Activated CD8-positive, alpha-beta memory T cell treated with anti-CD3 and anti-CD28 coated beads, Interleukin-2, amount 10 ng/mL, durations not matched to agents 7 days and 5 days (primary cell): ENCODE measurements around the gene BGN. TPM values are rescaled to one million over a fixed set of nuclear protein-coding genes. Genes with fewer than 3 reads are reported as not detected.
A peak's percentile ranks its signal among the peaks of the same experiment; 100 is the strongest.

Experiments
- ATAC-seq: fragments of 150-1000 bp; cut with Tn5 transposase; one replicate; pipeline ENCODE4 v1.10.0; 2021; ENCODE audit warnings: moderate library complexity
- CTCF ChIA-PET: fragments of 350-600 bp; sonication (Branson Sonifier 250); formaldehyde crosslinking; loops from one replicate; lab custom pipeline; 2021; ENCODE audit warnings: antibody characterized with exemption; lab: Charles Lee
- DNase-seq: peaks from one replicate; pipeline ENCODE4 v3.0.0-alpha.2; 2020
- H3K27ac Mint-ChIP-seq: one replicate; pipeline ENCODE4 v1.8.0; 2021; ENCODE audit warnings: mild to moderate bottlenecking, mixed read lengths
- H3K27me3 Mint-ChIP-seq: one replicate; pipeline ENCODE4 v1.8.0; 2021; ENCODE audit warnings: mixed read lengths
- H3K36me3 Mint-ChIP-seq: one replicate; pipeline ENCODE4 v1.8.0; 2021; ENCODE audit warnings: mild to moderate bottlenecking, mixed read lengths
- H3K4me1 Mint-ChIP-seq: one replicate; pipeline ENCODE4 v1.8.0; 2021; ENCODE audit warnings: mixed read lengths
- H3K4me3 Mint-ChIP-seq: one replicate; pipeline ENCODE4 v1.8.0; 2021; ENCODE audit warnings: mild to moderate bottlenecking, moderate library complexity, mixed read lengths
- H3K9me3 Mint-ChIP-seq: one replicate; pipeline ENCODE4 v1.8.0; 2022; ENCODE audit warnings: low read depth, mixed read lengths
- total RNA-seq, 2 experiments: library from RNA; stranded (reverse); gene quantifications; one replicate each; pipeline ENCODE4 v1.2.3, GENCODE V29; 2021

BGN gene
- total RNA-seq, 2 experiments from 2014 or later, result not detected

GRCh38 chrX:153495362-153495751 is 577 bp downstream of the BGN start:
- CTCF ChIA-PET, result no interaction called here
- H3K36me3 Mint-ChIP-seq, result no peaks in the 10 kb centered on the region
- no peak overlapping the region for H3K4me3 Mint-ChIP-seq
- no peak overlapping the region for H3K27ac Mint-ChIP-seq
- ATAC-seq (no peak), DNase-seq (no peak)
- H3K27me3 Mint-ChIP-seq, result no peaks in the 10 kb centered on the region
- no peaks in the 10 kb centered on the region for H3K9me3 Mint-ChIP-seq
- H3K4me1 Mint-ChIP-seq, result no peaks in the 10 kb centered on the region

- no peak overlapping the region for H3K4me3 Mint-ChIP-seq
- H3K27ac Mint-ChIP-seq, result no peak overlapping the region
- H3K27me3 Mint-ChIP-seq, result no peaks in the 10 kb centered on the region
These were observed 1.3 kb downstream of the BGN start for GRCh38 chrX:153495903-153496589.

GRCh38 chrX:153496590-153496959 is 1.8 kb downstream of the BGN start:
- Mint-ChIP-seq H3K9me3 (no peaks in the 10 kb centered on the region), H3K4me1 (no peaks in the 10 kb centered on the region), H3K27ac (no peak overlapping the region), H3K27me3 (no peaks in the 10 kb centered on the region), H3K36me3 (no peaks in the 10 kb centered on the region), H3K4me3 (no peak overlapping the region)
- DNase-seq (no peak), ATAC-seq (no peak)
- CTCF ChIA-PET, result no interaction called here

More at GRCh38 chrX:153495903-153496589, 1.3 kb downstream of the BGN start:
- no peak for ATAC-seq
- Mint-ChIP-seq H3K9me3 (no peaks in the 10 kb centered on the region), H3K4me1 (no peaks in the 10 kb centered on the region), H3K36me3 (no peaks in the 10 kb centered on the region)
- CTCF ChIA-PET, result no interaction called here
- no peak for DNase-seq

GRCh38 chrX:153498453-153498852 is 3.7 kb downstream of the BGN start:
- Mint-ChIP-seq H3K27ac (no peak overlapping the region), H3K27me3 (no peaks in the 10 kb centered on the region), H3K9me3 (no peaks in the 10 kb centered on the region), H3K4me3 (no peak overlapping the region), H3K36me3 (no peaks in the 10 kb centered on the region), H3K4me1 (no peaks in the 10 kb centered on the region)
- CTCF ChIA-PET, result no interaction called here
- DNase-seq (no peak), ATAC-seq (no peak)

- no peaks in the 10 kb centered on the region for H3K27me3 Mint-ChIP-seq
- H3K4me3 Mint-ChIP-seq, result no peak overlapping the region
- DNase-seq, result no peak
- H3K4me1 Mint-ChIP-seq, result no peaks in the 10 kb centered on the region
- CTCF ChIA-PET, result no interaction called here
- no peak for ATAC-seq
- H3K9me3 Mint-ChIP-seq, result no peaks in the 10 kb centered on the region
- no peaks in the 10 kb centered on the region for H3K36me3 Mint-ChIP-seq
- H3K27ac Mint-ChIP-seq, result no peak overlapping the region
These were observed 4.6 kb downstream of the BGN start for GRCh38 chrX:153499341-153499740.

DNA sequence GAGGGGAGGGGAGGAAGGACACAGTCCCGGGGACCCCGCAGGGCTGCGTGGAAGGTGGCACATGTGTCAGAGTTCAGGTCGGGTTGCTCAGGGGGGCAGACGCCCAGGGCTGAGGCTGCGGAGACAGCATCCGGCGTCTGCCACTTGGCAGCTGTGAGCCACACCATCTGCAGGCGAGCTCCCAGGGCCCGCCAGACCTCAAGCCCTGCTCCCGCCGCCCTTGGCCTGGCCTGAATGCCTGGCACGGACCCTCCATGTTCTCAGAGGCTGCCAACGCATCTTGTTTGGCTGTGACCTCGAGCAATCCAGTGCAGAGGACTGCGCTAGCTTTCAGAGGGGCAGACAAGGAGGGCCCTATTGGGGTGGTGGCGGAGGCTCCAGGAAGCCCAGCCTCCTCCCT is 5.1 kb downstream of the BGN start:
- Mint-ChIP-seq H3K27ac (no peak overlapping the region), H3K4me3 (no peak overlapping the region), H3K9me3 (no peaks in the 10 kb centered on the region), H3K4me1 (no peaks in the 10 kb centered on the region), H3K36me3 (no peaks in the 10 kb centered on the region), H3K27me3 (no peaks in the 10 kb centered on the region)
- CTCF ChIA-PET, result no interaction called here
- ATAC-seq (no peak), DNase-seq (no peak)

DNA sequence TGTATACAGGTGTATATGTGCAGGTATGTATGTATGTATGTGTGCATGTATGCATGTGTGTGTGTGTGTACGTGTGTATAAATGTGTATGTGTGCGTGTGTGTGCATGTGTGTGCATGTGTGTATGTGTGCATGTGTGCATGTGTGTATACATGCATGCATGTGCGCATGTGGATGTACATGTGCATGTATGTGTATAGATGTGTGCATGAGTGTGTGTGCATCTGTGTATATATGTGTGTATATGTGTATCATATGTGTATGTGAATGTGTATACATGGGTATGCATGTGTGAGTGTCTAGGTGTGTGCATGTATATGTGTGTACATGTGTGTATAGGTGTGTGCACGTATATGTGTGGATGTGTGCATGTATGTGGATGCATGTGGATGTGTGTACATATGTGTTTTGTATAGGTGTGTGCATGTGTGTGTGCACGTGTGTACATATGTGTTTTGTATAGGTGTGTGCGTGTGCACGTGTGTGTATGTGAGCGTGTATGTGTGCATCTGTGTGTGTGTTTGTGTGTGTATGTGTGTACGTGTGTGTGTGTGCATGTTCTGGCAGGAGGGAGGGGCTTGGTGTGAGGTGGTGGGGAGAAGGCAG is 6.0 kb downstream of the BGN start:
- Mint-ChIP-seq H3K9me3 (no peaks in the 10 kb centered on the region), H3K27ac (no peak overlapping the region), H3K4me1 (no peaks in the 10 kb centered on the region), H3K4me3 (no peak overlapping the region), H3K36me3 (no peaks in the 10 kb centered on the region), H3K27me3 (no peaks in the 10 kb centered on the region)
- CTCF ChIA-PET, result no interaction called here
- ATAC-seq, result no peak
- no peak for DNase-seq

DNA sequence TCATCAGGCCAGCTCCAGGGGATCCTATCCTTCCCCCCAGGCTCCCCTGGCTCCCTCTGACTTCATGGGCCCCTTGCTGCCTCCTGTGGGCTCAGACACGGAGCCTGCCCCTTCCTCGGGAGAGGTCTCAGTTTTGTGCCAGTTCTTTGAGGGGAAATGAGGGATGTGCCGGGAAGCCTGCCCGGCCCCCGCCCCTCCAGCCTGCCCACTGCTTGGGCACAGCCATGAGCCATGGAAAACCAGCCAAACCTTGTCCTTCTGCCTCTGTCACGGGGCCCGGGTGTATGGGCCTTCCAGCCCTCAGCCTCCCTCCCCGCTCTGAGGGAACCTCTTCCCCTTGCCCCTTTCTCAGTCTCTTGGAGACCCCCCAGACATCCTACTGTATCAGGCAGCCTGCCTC is 6.8 kb downstream of the BGN start:
- H3K36me3 Mint-ChIP-seq, result no peaks in the 10 kb centered on the region
- no peak for DNase-seq
- no peaks in the 10 kb centered on the region for H3K4me1 Mint-ChIP-seq
- H3K27me3 Mint-ChIP-seq, result no peaks in the 10 kb centered on the region
- no peak overlapping the region for H3K4me3 Mint-ChIP-seq
- ATAC-seq, result no peak
- H3K27ac Mint-ChIP-seq, result no peak overlapping the region
- no peaks in the 10 kb centered on the region for H3K9me3 Mint-ChIP-seq
- CTCF ChIA-PET, result no interaction called here

DNA sequence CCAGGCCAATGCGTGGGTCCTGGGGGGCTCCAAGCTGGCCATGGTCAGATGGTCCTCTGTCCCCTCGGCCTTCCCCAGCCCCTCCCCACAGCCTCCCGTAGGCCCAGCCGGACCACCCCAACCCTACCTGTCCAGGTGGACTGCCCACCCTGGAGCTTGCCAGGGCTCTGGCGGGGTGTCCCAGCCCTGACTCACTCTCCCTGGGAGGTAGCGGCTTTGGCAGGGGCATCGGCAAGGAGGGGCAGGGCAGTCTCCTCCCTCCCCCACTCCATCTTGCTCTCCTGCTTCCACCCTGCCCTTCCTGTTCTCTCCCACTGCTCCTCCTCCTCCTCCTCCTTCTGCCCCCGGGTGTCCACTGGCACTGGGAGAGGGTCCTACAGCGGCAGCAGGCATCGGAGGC is 7.4 kb downstream of the BGN start:
- H3K9me3 Mint-ChIP-seq, result no peaks in the 10 kb centered on the region
- peaks cover under 1% of the 10 kb centered on the region for H3K4me1 Mint-ChIP-seq
- DNase-seq (no peak), ATAC-seq (no peak)
- H3K27me3 Mint-ChIP-seq, result no peaks in the 10 kb centered on the region
- H3K4me3 Mint-ChIP-seq, result no peak overlapping the region
- no peaks in the 10 kb centered on the region for H3K36me3 Mint-ChIP-seq
- no peak overlapping the region for H3K27ac Mint-ChIP-seq
- CTCF ChIA-PET, result no interaction called here

DNA sequence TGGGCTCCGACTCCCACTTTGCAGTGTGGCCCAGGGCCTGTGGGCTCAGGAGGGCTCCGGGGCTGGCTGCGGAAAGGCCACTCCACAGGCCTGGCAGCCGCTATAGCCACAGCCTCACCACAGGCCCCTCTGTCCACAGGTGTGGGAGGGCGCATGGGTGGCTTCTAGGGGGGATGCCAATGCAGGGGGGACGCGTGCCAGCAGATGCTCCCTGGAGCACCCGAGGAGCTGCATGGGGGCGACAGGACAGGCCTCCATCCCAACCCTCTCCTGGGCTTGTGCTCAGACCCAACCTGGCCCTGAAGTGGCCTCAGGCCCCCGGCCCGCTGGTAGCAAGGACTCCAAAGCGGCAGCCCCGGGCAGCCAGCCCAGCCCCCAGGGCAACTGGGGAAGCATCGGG is 8.0 kb downstream of the BGN start:
- no peak for ATAC-seq
- Mint-ChIP-seq H3K4me3 (no peak overlapping the region), H3K4me1 (peaks cover 5% of the 10 kb centered on the region), H3K27me3 (no peaks in the 10 kb centered on the region), H3K36me3 (no peaks in the 10 kb centered on the region), H3K27ac (no peak overlapping the region), H3K9me3 (no peaks in the 10 kb centered on the region)
- no peak for DNase-seq
- CTCF ChIA-PET, result no interaction called here

DNA sequence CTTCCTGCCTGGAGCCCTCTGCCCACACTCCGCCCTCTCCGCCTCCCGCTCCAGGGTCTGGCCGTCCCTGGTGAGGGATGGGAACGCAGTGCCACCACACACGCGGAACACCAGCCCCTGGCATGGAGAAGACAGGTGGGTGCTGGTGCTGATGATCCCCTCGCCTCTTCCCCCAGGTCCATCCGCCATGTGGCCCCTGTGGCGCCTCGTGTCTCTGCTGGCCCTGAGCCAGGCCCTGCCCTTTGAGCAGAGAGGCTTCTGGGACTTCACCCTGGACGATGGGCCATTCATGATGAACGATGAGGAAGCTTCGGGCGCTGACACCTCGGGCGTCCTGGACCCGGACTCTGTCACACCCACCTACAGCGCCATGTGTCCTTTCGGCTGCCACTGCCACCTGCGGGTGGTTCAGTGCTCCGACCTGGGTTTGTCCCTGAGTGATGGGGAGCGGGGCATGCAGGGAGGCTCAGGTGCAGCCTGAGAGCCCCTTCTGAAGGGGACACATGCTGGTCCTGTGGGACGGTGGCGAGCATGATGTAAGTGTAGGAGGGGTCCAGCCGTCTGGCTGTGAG is 9.8 kb downstream of the BGN start:
- CTCF ChIA-PET, result interaction anchor here (4.8 kb wide), 1 partner anchor 33 kb away, joined by 56 read pairs; the partner anchor contains the start of gene HAUS7
- ATAC-seq (no peak), DNase-seq (no peak)
- Mint-ChIP-seq H3K27ac (no peak overlapping the region), H3K4me1 (peaks cover 5% of the 10 kb centered on the region), H3K36me3 (no peaks in the 10 kb centered on the region), H3K9me3 (no peaks in the 10 kb centered on the region), H3K4me3 (no peak overlapping the region), H3K27me3 (no peaks in the 10 kb centered on the region)

- CTCF ChIA-PET, result interaction anchor here (3.1 to 4.8 kb wide), 2 partner anchors 34 to 563 kb away, joined by 25 to 56 read pairs; partner anchors contain the start of gene HAUS7
- Mint-ChIP-seq H3K4me1 (peaks cover 5% of the 10 kb centered on the region), H3K9me3 (no peaks in the 10 kb centered on the region), H3K27me3 (no peaks in the 10 kb centered on the region), H3K4me3 (no peak overlapping the region), H3K27ac (no peak overlapping the region), H3K36me3 (no peaks in the 10 kb centered on the region)
- ATAC-seq (no peak), DNase-seq (no peak)
These were observed 10.6 kb downstream of the BGN start for GRCh38 chrX:153505361-153505760.

- H3K4me1 Mint-ChIP-seq, result peaks cover 5% of the 10 kb centered on the region
- H3K27ac Mint-ChIP-seq, result no peak overlapping the region
- no peak overlapping the region for H3K4me3 Mint-ChIP-seq
- H3K9me3 Mint-ChIP-seq, result no peaks in the 10 kb centered on the region
- DNase-seq, result peak; percentile 85
- H3K36me3 Mint-ChIP-seq, result no peaks in the 10 kb centered on the region
- CTCF ChIA-PET, result interaction anchor here (0.7 to 4.8 kb wide), 16 partner anchors 17 to 565 kb away, joined by 3 to 56 read pairs (median 3); partner anchors contain the start of gene HAUS7
- ATAC-seq, result peak; percentile 99
- no peaks in the 10 kb centered on the region for H3K27me3 Mint-ChIP-seq
These were observed 12.9 kb downstream of the BGN start for GRCh38 chrX:153507484-153508178.
